D721Med (cell line): ENCODE measurements around the gene OSBPL3.

Experiments
- DNase-seq: peaks from one replicate; pipeline ENCODE4 v3.0.0; 2011; ENCODE audit warnings: low spot score; ENCODE audit not compliant: insufficient read length
- FAIRE-seq: peaks from 2 replicates; lab custom pipeline; 2011; peaks lifted over from hg19 to GRCh38; lab: Jason Lieb, UNC
- TF ChIP-seq, protein P1 (sequence below): IDR thresholded peaks from 2 replicates; pipeline ENCODE4 v1.5.1; 2012; ENCODE audit warnings: mild to moderate bottlenecking, control low read depth; ENCODE audit not compliant: insufficient read depth; ENCODE audit errors: missing control alignments

OSBPL3 gene

GRCh38 chr7:24827589-24827988, 152.4 kb downstream of the OSBPL3 start:
- TF ChIP-seq, protein P1, sequence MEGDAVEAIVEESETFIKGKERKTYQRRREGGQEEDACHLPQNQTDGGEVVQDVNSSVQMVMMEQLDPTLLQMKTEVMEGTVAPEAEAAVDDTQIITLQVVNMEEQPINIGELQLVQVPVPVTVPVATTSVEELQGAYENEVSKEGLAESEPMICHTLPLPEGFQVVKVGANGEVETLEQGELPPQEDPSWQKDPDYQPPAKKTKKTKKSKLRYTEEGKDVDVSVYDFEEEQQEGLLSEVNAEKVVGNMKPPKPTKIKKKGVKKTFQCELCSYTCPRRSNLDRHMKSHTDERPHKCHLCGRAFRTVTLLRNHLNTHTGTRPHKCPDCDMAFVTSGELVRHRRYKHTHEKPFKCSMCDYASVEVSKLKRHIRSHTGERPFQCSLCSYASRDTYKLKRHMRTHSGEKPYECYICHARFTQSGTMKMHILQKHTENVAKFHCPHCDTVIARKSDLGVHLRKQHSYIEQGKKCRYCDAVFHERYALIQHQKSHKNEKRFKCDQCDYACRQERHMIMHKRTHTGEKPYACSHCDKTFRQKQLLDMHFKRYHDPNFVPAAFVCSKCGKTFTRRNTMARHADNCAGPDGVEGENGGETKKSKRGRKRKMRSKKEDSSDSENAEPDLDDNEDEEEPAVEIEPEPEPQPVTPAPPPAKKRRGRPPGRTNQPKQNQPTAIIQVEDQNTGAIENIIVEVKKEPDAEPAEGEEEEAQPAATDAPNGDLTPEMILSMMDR: no peak
- FAIRE-seq (no peak), DNase-seq (no peak)

GRCh38 chr7:24827027-24827426, 153.0 kb downstream of the OSBPL3 start:
- FAIRE-seq: no peak
- DNase-seq: no peak

GRCh38 chr7:24826662-24827020, 153.3 kb downstream of the OSBPL3 start:
- FAIRE-seq (no peak), DNase-seq (no peak)
- TF ChIP-seq, protein P1: no peak

More at GRCh38 chr7:24827027-24827426, 153.0 kb downstream of the OSBPL3 start:
- TF ChIP-seq, protein P1: no peak

DNA sequence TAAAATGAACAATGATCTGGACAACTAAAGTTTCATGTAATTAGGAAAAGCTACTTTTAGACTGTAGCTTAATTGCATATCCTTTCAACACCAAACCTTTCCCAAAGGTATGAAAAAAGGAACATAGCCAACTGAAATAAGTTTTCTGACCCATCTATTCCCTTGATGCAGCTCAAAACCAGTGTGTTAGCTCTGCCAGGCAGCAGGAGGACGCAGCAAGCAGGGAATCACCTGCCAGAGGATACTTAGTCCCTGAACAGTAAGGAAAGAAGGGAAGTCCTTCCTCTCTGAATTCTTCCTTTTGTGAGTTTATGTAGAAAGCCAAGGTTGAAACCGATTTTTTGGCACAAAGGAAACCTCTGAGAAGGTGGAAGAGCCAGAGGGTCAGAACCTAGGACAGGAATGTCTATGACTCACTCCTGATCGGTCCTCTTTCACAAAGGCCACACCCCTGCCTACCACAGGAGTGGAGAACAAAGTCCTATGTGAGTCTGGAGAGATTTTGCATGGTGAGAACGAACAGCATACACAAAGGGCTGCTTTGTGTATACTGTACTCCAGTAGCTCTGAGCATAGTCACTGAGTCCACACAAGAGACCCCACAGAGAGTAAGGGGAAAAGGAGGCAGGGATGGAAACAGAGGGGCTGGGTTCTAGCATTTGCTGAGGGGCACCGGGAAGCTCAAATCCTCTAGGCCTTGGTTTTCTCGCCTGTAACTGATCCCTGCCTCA, 153.9 kb downstream of the OSBPL3 start:
- DNase-seq: no peak
- TF ChIP-seq, protein P1: no peak
- no peak for FAIRE-seq

DNA sequence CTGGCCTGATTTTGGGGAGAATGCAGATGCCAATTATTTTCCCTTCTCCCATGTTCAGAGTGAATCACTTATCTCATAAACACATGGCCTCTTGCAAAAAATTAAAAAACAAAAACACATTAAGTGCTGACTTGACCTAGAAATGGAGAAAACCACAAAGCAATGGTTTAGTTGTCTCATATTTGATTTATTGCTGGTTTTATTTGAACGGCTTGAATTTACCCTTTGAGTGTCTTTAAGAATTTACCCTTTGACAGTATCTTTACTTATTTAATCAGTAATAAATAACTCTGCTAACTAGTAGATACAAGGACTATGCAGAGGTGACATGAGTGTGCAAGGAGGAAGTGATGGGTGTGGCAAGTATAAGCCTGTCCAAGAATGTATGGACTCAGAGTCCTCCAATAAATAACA, 154.6 kb downstream of the OSBPL3 start:
- DNase-seq (no peak), FAIRE-seq (no peak)
- TF ChIP-seq, protein P1: no peak

DNA sequence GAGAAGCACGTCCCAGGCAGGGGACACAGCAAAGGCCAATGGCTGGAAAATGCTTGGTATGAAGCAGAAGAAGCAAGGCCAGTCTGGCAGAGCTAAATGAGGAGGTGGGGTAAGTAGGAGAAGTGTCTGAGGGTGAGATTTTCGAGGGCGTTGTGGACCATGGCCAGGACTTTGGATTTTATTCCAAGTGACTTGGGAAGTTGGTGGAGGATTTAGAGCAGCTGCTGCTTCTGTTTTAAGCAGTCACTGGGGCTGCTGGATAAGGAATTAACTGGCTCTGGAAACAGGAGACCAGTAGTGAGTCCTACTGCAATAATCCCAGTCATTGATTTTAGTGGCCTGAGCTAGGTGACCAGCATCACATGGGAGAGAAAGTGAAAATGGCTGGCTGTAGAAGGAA, 155.1 kb downstream of the OSBPL3 start:
- DNase-seq (no peak), FAIRE-seq (no peak)

GRCh38 chr7:24824400-24824799, 155.6 kb downstream of the OSBPL3 start:
- TF ChIP-seq, protein P1: no peak
- FAIRE-seq (no peak), DNase-seq (no peak)

More for the DNA sequence above, 155.1 kb downstream of the OSBPL3 start:
- TF ChIP-seq, protein P1: no peak
